ENCODE data around the gene CFAP20DC.

DNA sequence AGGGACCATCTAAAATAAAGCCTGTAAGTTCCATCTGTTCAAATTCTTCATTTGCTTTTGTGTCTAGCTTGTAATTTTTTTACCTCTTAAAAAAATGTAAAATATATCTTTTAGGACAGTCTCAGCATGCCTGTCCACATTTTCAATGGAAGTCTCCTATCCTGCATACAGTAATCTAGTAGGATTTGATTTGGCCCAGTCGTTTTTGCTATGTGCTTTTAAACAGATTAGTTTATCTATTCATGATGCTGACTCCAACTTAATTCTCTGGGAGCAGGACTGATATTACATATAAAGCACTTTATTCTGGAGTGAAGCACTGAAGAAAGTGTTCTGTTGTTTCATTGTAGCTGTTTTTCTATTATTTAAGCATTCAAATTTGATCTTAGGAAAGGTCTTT lies 38.9 kb upstream of the CFAP20DC start:
- TF ChIP-seq POLR2A (IDR thresholded peaks at IDR 0.05), result no peak
- TF ChIP-seq, protein P1, sequence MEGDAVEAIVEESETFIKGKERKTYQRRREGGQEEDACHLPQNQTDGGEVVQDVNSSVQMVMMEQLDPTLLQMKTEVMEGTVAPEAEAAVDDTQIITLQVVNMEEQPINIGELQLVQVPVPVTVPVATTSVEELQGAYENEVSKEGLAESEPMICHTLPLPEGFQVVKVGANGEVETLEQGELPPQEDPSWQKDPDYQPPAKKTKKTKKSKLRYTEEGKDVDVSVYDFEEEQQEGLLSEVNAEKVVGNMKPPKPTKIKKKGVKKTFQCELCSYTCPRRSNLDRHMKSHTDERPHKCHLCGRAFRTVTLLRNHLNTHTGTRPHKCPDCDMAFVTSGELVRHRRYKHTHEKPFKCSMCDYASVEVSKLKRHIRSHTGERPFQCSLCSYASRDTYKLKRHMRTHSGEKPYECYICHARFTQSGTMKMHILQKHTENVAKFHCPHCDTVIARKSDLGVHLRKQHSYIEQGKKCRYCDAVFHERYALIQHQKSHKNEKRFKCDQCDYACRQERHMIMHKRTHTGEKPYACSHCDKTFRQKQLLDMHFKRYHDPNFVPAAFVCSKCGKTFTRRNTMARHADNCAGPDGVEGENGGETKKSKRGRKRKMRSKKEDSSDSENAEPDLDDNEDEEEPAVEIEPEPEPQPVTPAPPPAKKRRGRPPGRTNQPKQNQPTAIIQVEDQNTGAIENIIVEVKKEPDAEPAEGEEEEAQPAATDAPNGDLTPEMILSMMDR (IDR thresholded peaks at IDR 0.05), result no peak
